K562 (cell line): ENCODE measurements around the gene ATP2B1. TPM values are rescaled to one million over a fixed set of nuclear protein-coding genes. Genes with fewer than 3 reads are reported as not detected.
A peak's percentile ranks its signal among the peaks of the same experiment; 100 is the strongest.

Experiments
- ATF4 ChIP-seq: fragments of 450-650 bp; formaldehyde crosslinking; IDR thresholded peaks from 2 replicates; pipeline ENCODE4 v1.4.0; 2022; ENCODE audit warnings: mild to moderate bottlenecking, moderate library complexity
- CBFA2T2 ChIP-seq: fragments of 450-650 bp; conservative IDR thresholded peaks from 2 replicates; pipeline ENCODE4 v1.6.1; 2017; ENCODE audit warnings: mild to moderate bottlenecking
- E2F3 ChIP-seq: fragments of 250-450 bp; sonication (Bioruptor Pico); IDR thresholded peaks from 2 replicates; pipeline ENCODE4 v1.4.0; 2020; ENCODE audit warnings: mild to moderate bottlenecking
- HBP1 ChIP-seq: fragments of 450-650 bp; formaldehyde crosslinking; IDR thresholded peaks from 2 replicates; pipeline ENCODE4 v1.4.0; 2022; ENCODE audit warnings: missing genetic modification characterization
- HINFP ChIP-seq: fragments of 450-650 bp; conservative IDR thresholded peaks from 2 replicates; pipeline ENCODE4 v1.6.1; 2016; ENCODE audit warnings: missing genetic modification characterization, low read depth, mild to moderate bottlenecking, control low read depth, missing compliant biosample characterization
- L3MBTL2 ChIP-seq: fragments of 450-650 bp; IDR thresholded peaks from 2 replicates; pipeline ENCODE4 v1.6.1; 2016; ENCODE audit warnings: mild to moderate bottlenecking, moderate library complexity
- LEF1 ChIP-seq: fragments of 450-650 bp; IDR thresholded peaks from 2 replicates; pipeline ENCODE4 v1.6.1; 2016; ENCODE audit warnings: mild to moderate bottlenecking
- MIER1 ChIP-seq: fragments of 450-650 bp; IDR thresholded peaks from 2 replicates; pipeline ENCODE4 v1.6.1; 2016; ENCODE audit warnings: antibody characterized with exemption, mild to moderate bottlenecking, low read depth
- NFE2L1 ChIP-seq: fragments of 450-650 bp; IDR thresholded peaks from 2 replicates; pipeline ENCODE4 v1.6.1; 2016; ENCODE audit warnings: missing genetic modification characterization, low read depth, mild to moderate bottlenecking, missing compliant biosample characterization, moderate library complexity, borderline replicate concordance
- NFIC ChIP-seq: fragments of 450-650 bp; IDR thresholded peaks from 2 replicates; pipeline ENCODE4 v1.6.1; 2017; ENCODE audit warnings: mild to moderate bottlenecking, inconsistent platforms
- NFIX ChIP-seq: fragments of 250-450 bp; sonication (Bioruptor Pico); IDR thresholded peaks from 2 replicates; pipeline ENCODE4 v1.4.0; 2020; ENCODE audit warnings: low read depth, mild to moderate bottlenecking, moderate library complexity
- PCBP2 ChIP-seq: fragments of 200-400 bp; formaldehyde crosslinking; IDR thresholded peaks from 2 replicates; pipeline ENCODE4 v1.6.1; 2018; ENCODE audit warnings: low read length, low read depth, mild to moderate bottlenecking, moderate library complexity; ENCODE audit not compliant: poor library complexity, severe bottlenecking
- PYGO2 ChIP-seq: fragments of 450-650 bp; IDR thresholded peaks from 2 replicates; pipeline ENCODE4 v1.6.1; 2016; ENCODE audit warnings: mild to moderate bottlenecking, missing genetic modification characterization, moderate library complexity, missing compliant biosample characterization
- SREBF1 ChIP-seq: fragments of 150-350 bp; IDR thresholded peaks from 2 replicates; pipeline ENCODE4 v1.6.1; 2014; ENCODE audit warnings: antibody characterized with exemption, low read depth, low read length, borderline replicate concordance
- TCF7L2 ChIP-seq: fragments of 150-350 bp; IDR thresholded peaks from 2 replicates; pipeline ENCODE4 v1.6.1; 2016; ENCODE audit warnings: low read depth, mild to moderate bottlenecking, low read length, moderate library complexity
- ZFPM2 ChIP-seq: fragments of 250-450 bp; sonication (Bioruptor Pico); IDR thresholded peaks from 2 replicates; pipeline ENCODE4 v1.5.1; 2022; ENCODE audit warnings: mild to moderate bottlenecking
- ZKSCAN3 ChIP-seq: fragments of 250-450 bp; sonication (Bioruptor Pico); IDR thresholded peaks from 2 replicates; pipeline ENCODE4 v1.4.0; 2020
- ZNF696 ChIP-seq: fragments of 250-450 bp; sonication (Bioruptor Pico); conservative IDR thresholded peaks from 2 replicates; pipeline ENCODE4 v1.4.0; 2020; ENCODE audit warnings: mild to moderate bottlenecking, moderate library complexity
- ZNF77 ChIP-seq: fragments of 250-450 bp; sonication (Bioruptor Pico); IDR thresholded peaks from 2 replicates; pipeline ENCODE4 v1.5.0; 2020
- ZNF780A ChIP-seq: fragments of 250-450 bp; sonication (Bioruptor Pico); IDR thresholded peaks from 2 replicates; pipeline ENCODE4 v1.5.0; 2021; ENCODE audit warnings: mild to moderate bottlenecking
- ZSCAN29 ChIP-seq: fragments of 450-650 bp; IDR thresholded peaks from 2 replicates; pipeline ENCODE4 v1.6.1; 2017
- polyA plus RNA-seq, 8 experiments: library from polyadenylated mRNA; depleted of rRNA in 4 of 8; stranded (reverse) in 5 of 8; unstranded in 3 of 8; fragments of >200 nt; fragmentation: Nextera tagmentation in 2 of 8; fragmentation: Illumina TruSeq in 1 of 8; extraction: Ambion mirVana in 2 of 8; extraction: Trizol in 1 of 8; gene quantifications; 2 replicates each; pipeline versions ENCODE4 v1.2.1 to v1.2.3, GENCODE V29; 2011 to 2014; ENCODE audit warnings: inconsistent platforms in 1 of 8, missing spikeins in 1 of 8
- total RNA-seq, 7 experiments: library from RNA; depleted of rRNA in 6 of 7; stranded (reverse); fragments of >200 nt in 6 of 7; fragmentation: Illumina TruSeq in 2 of 7; extraction: Trizol in 2 of 7; gene quantifications; 2 replicates each; pipeline versions ENCODE4 v1.2.1 to v1.2.3, GENCODE V29; 2011 to 2021; ENCODE audit warnings: low replicate concordance in 1 of 7
- TF ChIP-seq, protein P1 (sequence below): sonication (generic); formaldehyde crosslinking; IDR thresholded peaks from 2 replicates; pipeline ENCODE4 v1.9.0; 2022; ENCODE audit warnings: mild to moderate bottlenecking, missing genetic modification reagents
- TF ChIP-seq, protein P2 (sequence below): fragments of 250-450 bp; sonication (Bioruptor Pico); IDR thresholded peaks from 2 replicates; pipeline ENCODE4 v1.9.0; 2021; ENCODE audit warnings: mild to moderate bottlenecking, inconsistent platforms

The ATP2B1 gene
- total and polyA plus RNA-seq, 9 of the 15 experiments (the other 6 are each of a cell fraction or from before 2014, with no cell fraction given): 8.6 to 39.0 (median 27.8) TPM

GRCh38 chr12:89663577-89664357, 44.9 kb downstream of the ATP2B1 start (continued):
- TF ChIP-seq HINFP (tag): no peak
- TF ChIP-seq PYGO2 (tag): no peak
- TF ChIP-seq MIER1: no peak
- TF ChIP-seq, protein P1, sequence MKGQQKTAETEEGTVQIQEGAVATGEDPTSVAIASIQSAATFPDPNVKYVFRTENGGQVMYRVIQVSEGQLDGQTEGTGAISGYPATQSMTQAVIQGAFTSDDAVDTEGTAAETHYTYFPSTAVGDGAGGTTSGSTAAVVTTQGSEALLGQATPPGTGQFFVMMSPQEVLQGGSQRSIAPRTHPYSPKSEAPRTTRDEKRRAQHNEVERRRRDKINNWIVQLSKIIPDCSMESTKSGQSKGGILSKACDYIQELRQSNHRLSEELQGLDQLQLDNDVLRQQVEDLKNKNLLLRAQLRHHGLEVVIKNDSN (CRISPR knock-in tag): no peak
- peak; percentile 80; the same call in 1 of the 2 replicates for TF ChIP-seq LEF1
- TF ChIP-seq ZSCAN29: no peak
- TF ChIP-seq HBP1 (CRISPR knock-in tag): no peak
- peak; percentile 46 for TF ChIP-seq NFIC
- no peak for TF ChIP-seq SREBF1
- no peak for TF ChIP-seq ZNF77 (CRISPR knock-in tag)
- no peak for TF ChIP-seq E2F3
- no peak for TF ChIP-seq ZNF696 (CRISPR knock-in tag)
- peak; percentile 80 for TF ChIP-seq CBFA2T2
- TF ChIP-seq NFE2L1 (tag): no peak
- no peak for TF ChIP-seq ZKSCAN3 (CRISPR knock-in tag)
- 0 out of 2 replicates have a peak, but pooled peaks have one; percentile 13 for TF ChIP-seq L3MBTL2
- TF ChIP-seq, protein P2, sequence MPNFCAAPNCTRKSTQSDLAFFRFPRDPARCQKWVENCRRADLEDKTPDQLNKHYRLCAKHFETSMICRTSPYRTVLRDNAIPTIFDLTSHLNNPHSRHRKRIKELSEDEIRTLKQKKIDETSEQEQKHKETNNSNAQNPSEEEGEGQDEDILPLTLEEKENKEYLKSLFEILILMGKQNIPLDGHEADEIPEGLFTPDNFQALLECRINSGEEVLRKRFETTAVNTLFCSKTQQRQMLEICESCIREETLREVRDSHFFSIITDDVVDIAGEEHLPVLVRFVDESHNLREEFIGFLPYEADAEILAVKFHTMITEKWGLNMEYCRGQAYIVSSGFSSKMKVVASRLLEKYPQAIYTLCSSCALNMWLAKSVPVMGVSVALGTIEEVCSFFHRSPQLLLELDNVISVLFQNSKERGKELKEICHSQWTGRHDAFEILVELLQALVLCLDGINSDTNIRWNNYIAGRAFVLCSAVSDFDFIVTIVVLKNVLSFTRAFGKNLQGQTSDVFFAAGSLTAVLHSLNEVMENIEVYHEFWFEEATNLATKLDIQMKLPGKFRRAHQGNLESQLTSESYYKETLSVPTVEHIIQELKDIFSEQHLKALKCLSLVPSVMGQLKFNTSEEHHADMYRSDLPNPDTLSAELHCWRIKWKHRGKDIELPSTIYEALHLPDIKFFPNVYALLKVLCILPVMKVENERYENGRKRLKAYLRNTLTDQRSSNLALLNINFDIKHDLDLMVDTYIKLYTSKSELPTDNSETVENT (CRISPR knock-in tag): no peak
- TF ChIP-seq ATF4 (CRISPR knock-in tag): peak; percentile 46; the same call in 1 of the 2 replicates
- TF ChIP-seq PCBP2: no peak
- no peak for TF ChIP-seq TCF7L2
- TF ChIP-seq NFIX (CRISPR knock-in tag): no peak
- no peak for TF ChIP-seq ZNF780A (CRISPR knock-in tag)
- no peak for TF ChIP-seq ZFPM2 (CRISPR knock-in tag)
